ENCODE data around the gene NFE2. TPM values are rescaled to one million over a fixed set of nuclear protein-coding genes. Genes with fewer than 3 reads are reported as not detected.
A peak's percentile ranks its signal among the peaks of the same experiment; 100 is the strongest.

Gene NFE2
- total RNA-seq, 3 donors from 2014 or later = 0.25 to 0.31 TPM; not detected in 1

DNA sequence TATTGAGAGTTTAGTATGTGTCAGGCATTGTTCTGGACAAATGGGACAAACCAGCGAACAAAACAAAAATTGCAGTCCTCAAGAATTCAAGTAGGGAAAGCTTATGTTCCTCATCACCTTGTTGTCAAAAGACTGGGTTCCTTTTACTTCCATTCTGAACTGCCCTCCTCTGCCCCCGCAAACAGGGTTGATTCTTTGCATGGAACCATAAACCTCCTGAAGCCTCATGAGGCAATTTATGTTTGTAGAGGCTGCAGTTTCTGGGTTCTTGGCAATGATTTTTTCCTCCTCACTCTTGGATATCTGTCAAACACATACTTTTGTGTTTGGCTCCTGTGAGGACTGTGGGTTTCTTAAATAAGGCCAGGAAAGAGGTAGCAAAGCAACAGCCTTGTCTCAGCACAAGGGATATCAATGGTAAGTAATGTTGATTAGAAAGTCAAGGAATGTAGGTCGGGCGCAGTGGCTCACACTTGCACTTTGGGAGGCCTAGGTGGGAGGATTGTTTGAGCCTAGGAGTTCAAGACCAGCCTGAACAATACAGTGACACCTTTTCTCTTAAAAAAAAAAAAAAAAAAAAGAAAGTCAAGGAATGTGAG is 38.0 kb upstream of the NFE2 start:
- TF ChIP-seq CTCF (IDR thresholded peaks at IDR 0.05) = no peak
- H3K36me3 ChIP-seq (ENCODE audit: low read depth) = no peaks in the 10 kb centered on the region
- ATAC-seq = no peak
- no peak overlapping the region for H3K4me3 ChIP-seq
- H3K4me1 ChIP-seq (ENCODE audit: low read depth) = no peaks in the 10 kb centered on the region
- no peaks in the 10 kb centered on the region for H3K9me3 ChIP-seq
- DNase-seq = no peak
- intact Hi-C loops (cut with DNase I, micrococcal nuclease) = no loop called here

- H3K36me3 ChIP-seq (ENCODE audit: low read depth) = no peaks in the 10 kb centered on the region
- DNase-seq (no peak), ATAC-seq (no peak)
- intact Hi-C loops (cut with DNase I, micrococcal nuclease) = no loop called here
- no peaks in the 10 kb centered on the region for H3K9me3 ChIP-seq
- H3K4me3 ChIP-seq = no peak overlapping the region
- H3K4me1 ChIP-seq (ENCODE audit: low read depth) = no peaks in the 10 kb centered on the region
- no peak for TF ChIP-seq CTCF (IDR thresholded peaks at IDR 0.05)
Measured at GRCh38 chr12:54337854-54338650, 37.2 kb upstream of the NFE2 start.

- Histone ChIP-seq H3K36me3 (ENCODE audit: low read depth) (no peaks in the 10 kb centered on the region), H3K4me1 (ENCODE audit: low read depth) (no peaks in the 10 kb centered on the region), H3K4me3 (no peak overlapping the region), H3K9me3 (no peaks in the 10 kb centered on the region)
- ATAC-seq = peak; percentile 37
- intact Hi-C loops (cut with DNase I, micrococcal nuclease) = no loop called here
- no peak for TF ChIP-seq CTCF (IDR thresholded peaks at IDR 0.05)
- no peak for DNase-seq
Measured at GRCh38 chr12:54337280-54337842, 36.5 kb upstream of the NFE2 start.

GRCh38 chr12:54333420-54334034 is 32.7 kb upstream of the NFE2 start:
- H3K36me3 ChIP-seq (ENCODE audit: low read depth) = no peaks in the 10 kb centered on the region
- intact Hi-C loops (cut with DNase I, micrococcal nuclease) = no loop called here
- H3K4me1 ChIP-seq (ENCODE audit: low read depth) = peaks cover 22% of the 10 kb centered on the region
- DNase-seq (no peak), ATAC-seq (no peak)
- no peaks in the 10 kb centered on the region for H3K9me3 ChIP-seq
- H3K4me3 ChIP-seq = no peak overlapping the region
- TF ChIP-seq CTCF (IDR thresholded peaks at IDR 0.05) = no peak

DNA sequence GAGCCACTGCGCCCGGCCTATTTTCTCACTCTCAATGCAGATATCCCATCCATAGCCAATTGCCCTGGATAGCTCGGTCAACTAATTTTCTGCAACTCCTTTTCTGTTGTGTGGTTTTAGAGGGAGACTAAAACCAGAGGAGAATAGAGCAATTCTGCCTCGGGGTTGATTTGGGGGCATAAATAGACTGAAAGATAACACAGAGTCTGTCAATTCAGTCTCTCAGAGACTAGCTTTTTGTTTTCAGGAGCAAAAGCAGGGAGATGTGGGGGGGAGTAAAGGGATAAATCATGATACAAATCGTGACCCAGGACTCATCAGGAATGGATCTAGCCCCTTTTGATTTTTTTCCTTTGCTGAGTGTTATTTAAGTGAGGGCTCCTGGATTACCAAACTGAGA is 30.6 kb upstream of the NFE2 start:
- no peak for ATAC-seq

More for the DNA sequence above, 30.6 kb upstream of the NFE2 start:
- H3K4me3 ChIP-seq = no peak overlapping the region
- peaks cover 25% of the 10 kb centered on the region for H3K4me1 ChIP-seq (ENCODE audit: low read depth)
- TF ChIP-seq CTCF (IDR thresholded peaks at IDR 0.05) = no peak
- no peaks in the 10 kb centered on the region for H3K9me3 ChIP-seq
- no peaks in the 10 kb centered on the region for H3K36me3 ChIP-seq (ENCODE audit: low read depth)
- intact Hi-C loops (cut with DNase I, micrococcal nuclease) = no loop called here
- no peak for DNase-seq
